SK-N-SH (cell line): ENCODE measurements around the gene VLDLR. TPM values are rescaled to one million over a fixed set of nuclear protein-coding genes. Genes with fewer than 3 reads are reported as not detected.

Source experiments
- CTCF ChIA-PET: fragments of 300-600, 350-600 bp; formaldehyde crosslinking; extraction: SDS; loops from one replicate; lab custom pipeline; 2021; lab: Yijun Ruan, JAX
- POLR2A ChIA-PET: fragments of 350-600 bp; sonication (Branson Sonifier 250); formaldehyde crosslinking; extraction: SDS; loops from one replicate; lab custom pipeline; 2020; ENCODE audit warnings: antibody characterized with exemption, inconsistent platforms; lab: Yijun Ruan, JAX
- DNase-seq: peaks from one replicate; pipeline ENCODE4 v3.0.0; 2012
- H2AFZ ChIP-seq: fragments of 200-600 bp; sonication (generic); 2 replicates; pipeline ENCODE4 v1.8.1; 2016; ENCODE audit warnings: antibody characterized with exemption, mild to moderate bottlenecking, low read depth
- H3F3A ChIP-seq: fragments of 200-600 bp; sonication (generic); replicated peaks from 2 replicates; pipeline ENCODE3; 2016; ENCODE audit warnings: antibody characterized with exemption, mild to moderate bottlenecking; ENCODE audit not compliant: insufficient read depth
- H3K27ac ChIP-seq, 2 experiments: fragments of 200-500 bp in 1 of 2; fragments of 200-600 bp in 1 of 2; sonication (Bioruptor generic) in 1 of 2; sonication (generic), shearing (Covaris generic) in 1 of 2; 2 replicates each; pipeline versions ENCODE4 v1.5.1 to v1.6.1; 2014 to 2016; ENCODE audit warnings: low read depth in 2 of 2, inconsistent platforms in 1 of 2, low read length in 1 of 2, mild to moderate bottlenecking in 1 of 2, mixed read lengths in 1 of 2
- H3K27me3 ChIP-seq: fragments of 200-600 bp; sonication (generic), shearing (Covaris generic); 2 replicates; pipeline ENCODE4 v1.6.1; 2016; ENCODE audit warnings: mixed run types; ENCODE audit not compliant: insufficient read depth
- H3K36me3 ChIP-seq, 2 experiments: fragments of 200-500 bp in 1 of 2; fragments of 200-600 bp in 1 of 2; sonication (Bioruptor generic) in 1 of 2; sonication (generic) in 1 of 2; replicated peaks in 1 of 2; 2 replicates each; pipeline versions ENCODE3 to v1.5.1; 2014 to 2016; ENCODE audit warnings: low read length in 1 of 2, mild to moderate bottlenecking in 1 of 2; ENCODE audit not compliant: insufficient read depth in 2 of 2, control insufficient read depth in 1 of 2
- H3K4me1 ChIP-seq, 2 experiments: fragments of 200-500 bp in 1 of 2; fragments of 200-600 bp in 1 of 2; sonication (Bioruptor generic) in 1 of 2; sonication (generic), shearing (Covaris generic) in 1 of 2; 2 replicates each; pipeline versions ENCODE4 v1.5.1 to v1.6.1; 2014 to 2016; ENCODE audit warnings: low read depth in 1 of 2, low read length in 1 of 2, mixed run types in 1 of 2; ENCODE audit not compliant: insufficient read depth in 2 of 2, control insufficient read depth in 1 of 2
- H3K4me2 ChIP-seq: fragments of 200-600 bp; sonication (generic), shearing (Covaris generic); 2 replicates; pipeline ENCODE4 v1.6.1; 2017; ENCODE audit warnings: mixed run types
- H3K4me3 ChIP-seq, 2 experiments: fragments of 200-500 bp in 1 of 2; fragments of 200-600 bp in 1 of 2; sonication (Bioruptor generic) in 1 of 2; sonication (generic), shearing (Covaris generic) in 1 of 2; 2 replicates each; pipeline versions ENCODE4 v1.5.1 to v1.8.1; 2014 to 2016; ENCODE audit warnings: low read depth in 2 of 2, inconsistent platforms in 1 of 2, low read length in 1 of 2, mild to moderate bottlenecking in 1 of 2, mixed read lengths in 1 of 2, moderate library complexity in 1 of 2
- H3K79me2 ChIP-seq: fragments of 200-600 bp; sonication (generic); 2 replicates; pipeline ENCODE4 v1.8.1; 2017; ENCODE audit warnings: mild to moderate bottlenecking; ENCODE audit not compliant: insufficient read depth
- H3K9ac ChIP-seq: fragments of 200-600 bp; sonication (generic); 2 replicates; pipeline ENCODE4 v1.6.1; 2017; ENCODE audit warnings: mixed run types
- H3K9me2 ChIP-seq: fragments of 200-600 bp; sonication (generic); 2 replicates; pipeline ENCODE4 v1.6.1; 2017; ENCODE audit warnings: mixed run types
- H3K9me3 ChIP-seq: fragments of 200-600 bp; sonication (generic); 2 replicates; pipeline ENCODE4 v1.6.1; 2017; ENCODE audit warnings: mixed run types, mild to moderate bottlenecking, moderate library complexity
- H4K20me1 ChIP-seq: fragments of 200-600 bp; sonication (generic); 2 replicates; pipeline ENCODE4 v1.6.1; 2017; ENCODE audit warnings: mild to moderate bottlenecking, mixed run types; ENCODE audit not compliant: insufficient read depth
- CTCF ChIP-seq: fragments of 200-600 bp; sonication (generic); IDR thresholded peaks from 2 replicates; pipeline ENCODE4 v1.6.1; 2017; ENCODE audit warnings: antibody characterized with exemption, mild to moderate bottlenecking, moderate library complexity
- ELF1 ChIP-seq: IDR thresholded peaks from 2 replicates; pipeline ENCODE4 v1.4.0; 2012
- EP300 ChIP-seq, 2 experiments: IDR thresholded peaks; 2 replicates each; pipeline versions ENCODE4 v1.4.0 to v1.6.1; 2012; ENCODE audit warnings: borderline replicate concordance in 1 of 2, low read depth in 1 of 2, low read length in 1 of 2
- EZH2phosphoT487 ChIP-seq: fragments of 200-600 bp; sonication (generic); IDR thresholded peaks from 2 replicates; pipeline ENCODE4 v1.6.1; 2017; ENCODE audit warnings: low read depth, mixed run types, mild to moderate bottlenecking, antibody characterized with exemption, moderate library complexity, borderline replicate concordance
- FOSL2 ChIP-seq: IDR thresholded peaks from 2 replicates; pipeline ENCODE4 v1.4.0; 2012; ENCODE audit warnings: low read depth, mild to moderate bottlenecking, moderate library complexity, borderline replicate concordance
- FOXJ3 ChIP-seq: sonication (generic); formaldehyde crosslinking; IDR thresholded peaks from 2 replicates; pipeline ENCODE4 v1.5.1; 2020; ENCODE audit warnings: mild to moderate bottlenecking, missing genetic modification reagents
- JUND ChIP-seq: IDR thresholded peaks from 2 replicates; pipeline ENCODE4 v1.4.0; 2012
- MEF2A ChIP-seq: IDR thresholded peaks from 2 replicates; pipeline ENCODE4 v1.4.0; 2012; ENCODE audit warnings: low read depth, borderline replicate concordance
- NRF1 ChIP-seq: IDR thresholded peaks from 2 replicates; pipeline ENCODE4 v1.6.1; 2012; ENCODE audit warnings: low read depth, mild to moderate bottlenecking, low read length
- RFX5 ChIP-seq: IDR thresholded peaks from 2 replicates; pipeline ENCODE4 v1.6.1; 2012; ENCODE audit warnings: mild to moderate bottlenecking, improper control_type of control experiment, low read length
- RXRA ChIP-seq: IDR thresholded peaks from 2 replicates; pipeline ENCODE4 v1.4.0; 2012; ENCODE audit warnings: low read depth, mild to moderate bottlenecking, borderline replicate concordance
- SMC3 ChIP-seq: IDR thresholded peaks from 2 replicates; pipeline ENCODE4 v1.6.1; 2012; ENCODE audit warnings: low read depth, low read length, improper control_type of control experiment
- TAF1 ChIP-seq: IDR thresholded peaks from 2 replicates; pipeline ENCODE4 v1.6.1; 2012; ENCODE audit warnings: low read depth, mild to moderate bottlenecking, low read length, moderate library complexity, borderline replicate concordance
- TCF12 ChIP-seq: IDR thresholded peaks from 2 replicates; pipeline ENCODE4 v1.4.0; 2012
- WGBS: methylation state at CpG from one replicate; pipeline ENCODE4 v1.1.6; 2017; ENCODE audit warnings: low lambda C conversion rate; 5-methylcytosine and 5-hydroxymethylcytosine counted together
- polyA plus RNA-seq, 3 experiments: library from polyadenylated mRNA; depleted of rRNA; stranded (reverse); fragments of >200 nt; gene quantifications; 2 replicates each; pipeline ENCODE4 v1.2.3, GENCODE V29; 2012
- TF ChIP-seq, protein P1 (sequence below): IDR thresholded peaks from 2 replicates; pipeline ENCODE4 v1.4.0; 2012; ENCODE audit warnings: low read depth, borderline replicate concordance
- TF ChIP-seq, protein P2 (sequence below): fragments of 150-350 bp; IDR thresholded peaks from 2 replicates; pipeline ENCODE4 v1.6.1; 2017; ENCODE audit warnings: antibody characterized with exemption, low read length, low read depth, borderline replicate concordance
- TF ChIP-seq, protein P3 (sequence below): IDR thresholded peaks from 2 replicates; pipeline ENCODE4 v1.4.0; 2012; ENCODE audit warnings: low read depth, borderline replicate concordance

VLDLR gene
- polyA plus RNA-seq, 1 of the 3 experiments (the other 2 are of a cell fraction): 9.2 TPM

GRCh38 chr9:2597483-2597882, 24.1 kb upstream of the VLDLR start (continued):
- TF ChIP-seq, protein P1, sequence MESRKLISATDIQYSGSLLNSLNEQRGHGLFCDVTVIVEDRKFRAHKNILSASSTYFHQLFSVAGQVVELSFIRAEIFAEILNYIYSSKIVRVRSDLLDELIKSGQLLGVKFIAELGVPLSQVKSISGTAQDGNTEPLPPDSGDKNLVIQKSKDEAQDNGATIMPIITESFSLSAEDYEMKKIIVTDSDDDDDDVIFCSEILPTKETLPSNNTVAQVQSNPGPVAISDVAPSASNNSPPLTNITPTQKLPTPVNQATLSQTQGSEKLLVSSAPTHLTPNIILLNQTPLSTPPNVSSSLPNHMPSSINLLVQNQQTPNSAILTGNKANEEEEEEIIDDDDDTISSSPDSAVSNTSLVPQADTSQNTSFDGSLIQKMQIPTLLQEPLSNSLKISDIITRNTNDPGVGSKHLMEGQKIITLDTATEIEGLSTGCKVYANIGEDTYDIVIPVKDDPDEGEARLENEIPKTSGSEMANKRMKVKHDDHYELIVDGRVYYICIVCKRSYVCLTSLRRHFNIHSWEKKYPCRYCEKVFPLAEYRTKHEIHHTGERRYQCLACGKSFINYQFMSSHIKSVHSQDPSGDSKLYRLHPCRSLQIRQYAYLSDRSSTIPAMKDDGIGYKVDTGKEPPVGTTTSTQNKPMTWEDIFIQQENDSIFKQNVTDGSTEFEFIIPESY: no peak
- no peak for TF ChIP-seq SMC3
- TF ChIP-seq ELF1: no peak
- TF ChIP-seq FOSL2: no peak

- peaks cover 0 to 6% of the 10 kb centered on the region in 2 experiments; a peak in 2 of 4 replicates for H3K4me1 ChIP-seq
- H3K4me2 ChIP-seq: no peak overlapping the region
- H3K79me2 ChIP-seq: no peaks in the 10 kb centered on the region
- no peak overlapping the region for H3K27ac ChIP-seq
- no peaks in the 10 kb centered on the region for H3K9me2 ChIP-seq
- no peaks in the 10 kb centered on the region for H3K36me3 ChIP-seq
- TF ChIP-seq RFX5 (no peak), TAF1 (no peak), CTCF (no peak), FOXJ3 (CRISPR knock-in tag) (no peak), TCF12 (no peak), MEF2A (no peak), FOSL2 (no peak), EP300 (IDR thresholded peaks at IDR 0.05; ENCODE audit: borderline replicate concordance in 1 of 2, low read depth in 1 of 2, low read length in 1 of 2) (no peak), SMC3 (no peak), NRF1 (no peak), EZH2phosphoT487 (no peak), JUND (no peak), RXRA (no peak)
- TF ChIP-seq, protein P2, sequence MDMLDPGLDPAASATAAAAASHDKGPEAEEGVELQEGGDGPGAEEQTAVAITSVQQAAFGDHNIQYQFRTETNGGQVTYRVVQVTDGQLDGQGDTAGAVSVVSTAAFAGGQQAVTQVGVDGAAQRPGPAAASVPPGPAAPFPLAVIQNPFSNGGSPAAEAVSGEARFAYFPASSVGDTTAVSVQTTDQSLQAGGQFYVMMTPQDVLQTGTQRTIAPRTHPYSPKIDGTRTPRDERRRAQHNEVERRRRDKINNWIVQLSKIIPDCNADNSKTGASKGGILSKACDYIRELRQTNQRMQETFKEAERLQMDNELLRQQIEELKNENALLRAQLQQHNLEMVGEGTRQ: no peak
- TF ChIP-seq, protein P3, sequence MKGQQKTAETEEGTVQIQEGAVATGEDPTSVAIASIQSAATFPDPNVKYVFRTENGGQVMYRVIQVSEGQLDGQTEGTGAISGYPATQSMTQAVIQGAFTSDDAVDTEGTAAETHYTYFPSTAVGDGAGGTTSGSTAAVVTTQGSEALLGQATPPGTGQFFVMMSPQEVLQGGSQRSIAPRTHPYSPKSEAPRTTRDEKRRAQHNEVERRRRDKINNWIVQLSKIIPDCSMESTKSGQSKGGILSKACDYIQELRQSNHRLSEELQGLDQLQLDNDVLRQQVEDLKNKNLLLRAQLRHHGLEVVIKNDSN: no peak
- H4K20me1 ChIP-seq: no peaks in the 10 kb centered on the region
- CTCF ChIA-PET: no interaction called here
- no peaks in the 10 kb centered on the region for H3F3A ChIP-seq
- H2AFZ ChIP-seq: no peak overlapping the region
- WGBS: 32% methylated on average over 2 of the region's 2 CpGs
- DNase-seq: no peak
- H3K4me3 ChIP-seq: no peak overlapping the region
- H3K9me3 ChIP-seq: no peaks in the 10 kb centered on the region
- no peaks in the 10 kb centered on the region for H3K27me3 ChIP-seq
- POLR2A ChIA-PET: no interaction called here
- H3K9ac ChIP-seq: no peak overlapping the region
Measured at GRCh38 chr9:2599896-2600295, 21.7 kb upstream of the VLDLR start.
